GM12874 (cell line): Measurements from ENCODE around the gene BCAT1.

Experiments used
- TF ChIP-seq, protein P1 (sequence below): IDR thresholded peaks from 2 replicates; pipeline ENCODE4 v1.5.1; 2011; ENCODE audit warnings: low read depth, mild to moderate bottlenecking, control low read depth, low read length, moderate library complexity; ENCODE audit not compliant: insufficient read depth

BCAT1 gene

GRCh38 chr12:24975425-24975824, 26.5 kb upstream of the BCAT1 start:
- TF ChIP-seq, protein P1, sequence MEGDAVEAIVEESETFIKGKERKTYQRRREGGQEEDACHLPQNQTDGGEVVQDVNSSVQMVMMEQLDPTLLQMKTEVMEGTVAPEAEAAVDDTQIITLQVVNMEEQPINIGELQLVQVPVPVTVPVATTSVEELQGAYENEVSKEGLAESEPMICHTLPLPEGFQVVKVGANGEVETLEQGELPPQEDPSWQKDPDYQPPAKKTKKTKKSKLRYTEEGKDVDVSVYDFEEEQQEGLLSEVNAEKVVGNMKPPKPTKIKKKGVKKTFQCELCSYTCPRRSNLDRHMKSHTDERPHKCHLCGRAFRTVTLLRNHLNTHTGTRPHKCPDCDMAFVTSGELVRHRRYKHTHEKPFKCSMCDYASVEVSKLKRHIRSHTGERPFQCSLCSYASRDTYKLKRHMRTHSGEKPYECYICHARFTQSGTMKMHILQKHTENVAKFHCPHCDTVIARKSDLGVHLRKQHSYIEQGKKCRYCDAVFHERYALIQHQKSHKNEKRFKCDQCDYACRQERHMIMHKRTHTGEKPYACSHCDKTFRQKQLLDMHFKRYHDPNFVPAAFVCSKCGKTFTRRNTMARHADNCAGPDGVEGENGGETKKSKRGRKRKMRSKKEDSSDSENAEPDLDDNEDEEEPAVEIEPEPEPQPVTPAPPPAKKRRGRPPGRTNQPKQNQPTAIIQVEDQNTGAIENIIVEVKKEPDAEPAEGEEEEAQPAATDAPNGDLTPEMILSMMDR, result no peak

- TF ChIP-seq, protein P1, result no peak
Observed at GRCh38 chr12:24974216-24974615, 25.3 kb upstream of the BCAT1 start.

GRCh38 chr12:24972078-24972477, 23.2 kb upstream of the BCAT1 start:
- TF ChIP-seq, protein P1, result no peak

- TF ChIP-seq, protein P1, result no peak
Observed at GRCh38 chr12:24970177-24970576, 21.3 kb upstream of the BCAT1 start.

DNA sequence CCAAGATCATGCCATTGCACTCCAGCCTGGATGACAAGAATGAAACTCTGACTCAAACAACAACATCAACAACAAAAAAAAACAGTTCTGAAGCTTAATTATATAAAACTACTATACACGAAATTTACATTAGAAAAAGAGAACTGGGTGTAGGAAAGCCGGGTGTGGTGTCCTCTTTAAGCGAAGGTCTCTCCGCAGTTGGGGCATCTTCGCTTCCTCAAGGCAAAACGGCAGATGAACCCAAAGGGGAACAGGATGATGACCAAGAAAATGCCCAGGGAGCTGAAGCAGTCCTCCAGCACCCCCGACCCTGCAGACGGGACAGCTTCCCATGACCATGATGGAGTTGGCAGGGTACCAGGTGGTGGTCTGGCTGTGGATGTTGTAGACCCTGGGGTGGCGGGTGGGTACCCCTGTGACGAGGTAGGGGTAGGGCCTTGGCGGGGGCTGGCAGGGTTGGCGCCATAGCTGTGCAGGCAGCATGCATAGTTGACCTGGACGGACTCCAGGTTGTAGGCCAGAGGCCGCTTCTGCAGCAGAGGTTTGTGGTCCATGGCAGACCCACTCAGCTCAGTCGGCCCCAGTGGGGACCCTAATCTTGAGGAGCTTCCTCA, 18.2 kb upstream of the BCAT1 start:
- TF ChIP-seq, protein P1, result no peak

GRCh38 chr12:24964342-24964741, 15.4 kb upstream of the BCAT1 start:
- TF ChIP-seq, protein P1, result no peak

GRCh38 chr12:24960222-24960855, 11.4 kb upstream of the BCAT1 start:
- TF ChIP-seq, protein P1, result peak; percentile 76
